Spinal cord (tissue), 10 donors: ENCODE measurements around the gene RGS7. TPM values are rescaled to one million over a fixed set of nuclear protein-coding genes. Genes with fewer than 3 reads are reported as not detected.
"Not testable (repeated sequence)": the region's sequence is repeated elsewhere in the genome, so short reads cannot be mapped to it uniquely, and the experiment has no call there.

Source experiments
- DNase-seq, 6 donors: peaks; one replicate each; pipeline versions ENCODE4 v3.0.0 to v3.0.0-alpha.2; 2013 to 2015; ENCODE audit warnings: low spot score in 6 of 6, low read depth in 4 of 6
- H3K27ac ChIP-seq: one replicate; pipeline ENCODE4 v1.5.1; 2013; ENCODE audit warnings: low read depth, low read length, control low read depth
- H3K27me3 ChIP-seq: one replicate; pipeline ENCODE4 v1.6.1; 2013; ENCODE audit warnings: low read length; ENCODE audit not compliant: control insufficient read depth, insufficient read depth
- H3K36me3 ChIP-seq: one replicate; pipeline ENCODE4 v1.6.1; 2013; ENCODE audit warnings: low read length; ENCODE audit not compliant: control insufficient read depth, insufficient read depth
- H3K4me1 ChIP-seq: one replicate; pipeline ENCODE4 v1.6.1; 2013; ENCODE audit warnings: low read length; ENCODE audit not compliant: control insufficient read depth, insufficient read depth
- H3K4me3 ChIP-seq: one replicate; pipeline ENCODE4 v1.5.1; 2013; ENCODE audit warnings: low read depth, low read length, control low read depth
- H3K9me3 ChIP-seq: one replicate; pipeline ENCODE4 v1.6.1; 2013; ENCODE audit warnings: low read length; ENCODE audit not compliant: control insufficient read depth, insufficient read depth
- WGBS: methylation state at CpG from one replicate; pipeline ENCODE4 v1.1.5; 2013; ENCODE audit warnings: missing lambda C conversion rate; ENCODE audit not compliant: insufficient coverage; 5-methylcytosine and 5-hydroxymethylcytosine counted together
- polyA plus RNA-seq, 2 donors: library from polyadenylated mRNA; unstranded; fragments of 120-200 nt; gene quantifications; one replicate each; pipeline ENCODE4 v1.2.1, GENCODE V29; 2013; ENCODE audit not compliant: insufficient read length in 2 of 2
- total RNA-seq, 2 donors: library from RNA; depleted of rRNA in 1 of 2; stranded (reverse); fragments of 120-200 nt in 1 of 2; fragments of >200 nt in 1 of 2; gene quantifications; one replicate each; pipeline versions ENCODE4 v1.2.3 to v1.2.4, GENCODE V29; 2013 to 2014
- donor health status: healthy.

Gene RGS7
- total and polyA plus RNA-seq, 4 donors, result 9.5 to 44.1 (median 31.3) TPM

DNA sequence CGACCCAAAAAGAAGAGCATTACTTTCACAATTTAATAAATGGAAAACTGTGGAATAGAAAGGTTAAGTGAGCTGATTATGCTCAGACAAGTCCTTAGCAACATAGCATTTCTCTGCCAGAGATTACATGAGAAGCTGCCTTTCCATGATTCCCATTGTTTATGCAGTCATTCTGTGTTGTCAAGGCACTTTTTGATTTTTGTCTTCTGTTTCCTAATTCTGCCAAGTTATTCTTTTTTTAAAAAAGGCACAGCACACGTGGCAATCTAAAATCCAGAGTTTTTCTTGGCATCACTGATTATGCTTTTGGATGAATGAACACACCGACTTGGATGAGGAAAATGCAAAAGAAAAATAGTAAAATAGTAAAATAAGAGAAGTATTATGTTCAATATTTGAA is 185.0 kb downstream of the RGS7 start:
- H3K9me3 ChIP-seq, result no peaks in the 10 kb centered on the region
- WGBS, result no CpG with 5 or more reads among the region's 3 CpGs
- H3K27ac ChIP-seq, result no peak overlapping the region
- H3K36me3 ChIP-seq, result no peaks in the 10 kb centered on the region
- DNase-seq, result peak in 2 of 6 donors; percentile 28 to 69
- H3K27me3 ChIP-seq, result no peaks in the 10 kb centered on the region
- no peak overlapping the region for H3K4me3 ChIP-seq
- H3K4me1 ChIP-seq, result no peaks in the 10 kb centered on the region

DNA sequence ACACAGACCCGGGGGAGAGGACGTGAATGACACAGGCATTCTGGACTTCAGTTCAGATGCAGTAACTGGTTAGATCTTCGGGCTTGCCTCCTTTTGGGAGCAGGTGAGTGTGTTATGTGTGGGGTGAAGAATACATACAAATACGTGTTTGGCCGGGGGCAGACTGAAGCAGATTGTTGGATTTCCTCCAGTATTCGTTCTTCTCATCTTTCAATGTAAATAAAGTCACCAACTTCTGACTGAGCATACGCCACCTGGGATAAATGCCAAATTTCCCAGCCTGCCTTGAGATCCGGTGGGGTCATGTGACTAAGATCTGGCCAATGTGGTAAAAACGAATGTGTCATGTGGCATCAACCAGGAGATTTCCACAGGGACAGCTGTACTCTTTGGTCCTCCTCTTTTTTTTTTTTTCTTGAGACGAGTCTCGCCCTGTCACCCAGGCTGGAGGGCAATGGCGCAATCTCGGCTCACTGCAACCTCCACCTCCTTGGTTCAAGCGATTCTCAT is 189.8 kb downstream of the RGS7 start:
- Histone ChIP-seq H3K4me3 (no peak overlapping the region), H3K27me3 (no peaks in the 10 kb centered on the region), H3K9me3 (no peaks in the 10 kb centered on the region), H3K36me3 (no peaks in the 10 kb centered on the region), H3K4me1 (no peaks in the 10 kb centered on the region), H3K27ac (no peak overlapping the region)
- WGBS, result 88% methylated on average over 9 of the region's 14 CpGs
- DNase-seq, result no peak

DNA sequence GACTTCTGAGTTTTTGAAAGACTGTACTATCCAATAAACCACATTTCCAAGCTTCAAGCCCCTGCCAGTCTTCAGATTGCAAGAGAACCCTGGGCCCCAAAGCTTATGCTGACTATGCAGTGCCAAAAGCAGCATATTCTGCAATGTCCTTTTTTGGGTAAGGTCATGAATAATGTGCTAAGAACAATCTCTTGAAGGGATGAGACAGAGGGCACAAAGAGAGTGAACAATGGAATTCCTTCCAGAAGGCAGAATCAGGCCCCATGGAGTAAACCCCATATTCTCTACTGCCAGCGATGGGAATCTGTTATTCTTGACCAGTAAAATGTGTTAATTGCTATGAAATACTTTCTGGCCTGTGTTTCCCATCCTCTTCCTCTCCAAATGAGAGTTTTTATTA is 190.4 kb downstream of the RGS7 start:
- Histone ChIP-seq H3K27ac (no peak overlapping the region), H3K36me3 (no peaks in the 10 kb centered on the region), H3K4me3 (no peak overlapping the region), H3K27me3 (no peaks in the 10 kb centered on the region), H3K9me3 (no peaks in the 10 kb centered on the region), H3K4me1 (no peaks in the 10 kb centered on the region)
- WGBS, result no CpG with 5 or more reads among the region's 1 CpG
- no peak for DNase-seq

DNA sequence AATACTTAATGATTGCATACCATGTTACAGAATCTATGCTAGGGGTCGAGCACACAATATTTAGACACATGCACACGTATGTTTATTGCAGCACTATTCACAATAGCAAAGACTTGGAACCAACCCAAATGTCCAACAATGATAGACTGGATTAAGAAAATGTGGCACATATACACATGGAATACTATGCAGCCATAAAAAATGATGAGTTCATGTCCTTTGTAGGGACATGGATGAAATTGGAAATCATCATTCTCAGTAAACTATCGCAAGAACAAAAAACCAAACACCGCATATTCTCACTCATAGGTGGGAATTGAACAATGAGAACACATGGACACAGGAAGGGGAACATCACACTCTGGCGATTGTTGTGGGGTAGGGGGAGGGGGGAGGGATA is 191.7 kb downstream of the RGS7 start:
- H3K27ac ChIP-seq, H3K9me3 ChIP-seq, H3K4me1 ChIP-seq, H3K27me3 ChIP-seq, DNase-seq, H3K36me3 ChIP-seq, H3K4me3 ChIP-seq: not testable (repeated sequence)
- no CpG with 5 or more reads among the region's 5 CpGs for WGBS

DNA sequence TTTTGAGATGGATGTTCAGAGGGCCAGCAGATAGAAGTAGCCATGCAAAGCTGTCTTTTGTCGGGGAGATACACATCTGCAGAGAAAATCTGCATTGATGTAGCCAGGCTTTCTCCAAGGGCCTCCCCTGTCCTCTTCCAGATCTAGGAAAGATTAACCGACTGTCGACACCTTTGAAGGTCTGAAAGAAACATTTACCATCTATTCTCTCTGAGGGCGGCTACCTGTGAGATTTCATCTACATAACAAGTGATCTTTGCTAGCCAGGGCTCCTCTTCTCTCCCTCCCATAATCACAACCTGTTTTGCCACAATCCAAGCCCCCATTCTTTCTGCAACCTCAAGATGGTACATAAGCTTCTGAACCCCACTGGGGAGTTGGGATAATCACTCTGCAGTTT is 193.6 kb downstream of the RGS7 start:
- Histone ChIP-seq H3K9me3 (no peaks in the 10 kb centered on the region), H3K36me3 (no peaks in the 10 kb centered on the region), H3K27me3 (no peaks in the 10 kb centered on the region), H3K4me1 (no peaks in the 10 kb centered on the region), H3K4me3 (no peak overlapping the region), H3K27ac (no peak overlapping the region)
- 28% methylated on average over 4 of the region's 4 CpGs for WGBS
- no peak for DNase-seq

DNA sequence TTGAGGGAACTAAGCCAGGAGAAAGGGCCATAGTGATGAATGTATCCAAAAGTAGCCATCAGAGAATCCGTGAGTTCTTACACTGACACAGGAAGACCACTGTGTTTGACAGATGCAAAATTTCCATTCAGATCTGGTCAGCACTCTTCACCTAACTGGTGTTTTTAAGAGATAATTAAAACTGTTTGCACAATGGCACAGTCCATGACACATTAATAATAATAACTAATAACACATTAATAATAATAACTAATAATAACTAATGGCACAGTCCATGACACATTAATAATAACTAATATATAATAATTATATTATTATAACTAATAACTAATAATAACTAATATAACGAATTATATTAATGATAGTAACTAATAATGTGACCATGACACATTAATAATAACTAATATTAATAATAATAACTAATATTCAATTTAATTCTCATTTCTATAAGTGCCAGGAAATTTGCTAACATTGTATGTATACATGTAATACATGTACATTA is 195.8 kb downstream of the RGS7 start:
- WGBS, result 88% methylated on average over 1 of the region's 2 CpGs

DNA sequence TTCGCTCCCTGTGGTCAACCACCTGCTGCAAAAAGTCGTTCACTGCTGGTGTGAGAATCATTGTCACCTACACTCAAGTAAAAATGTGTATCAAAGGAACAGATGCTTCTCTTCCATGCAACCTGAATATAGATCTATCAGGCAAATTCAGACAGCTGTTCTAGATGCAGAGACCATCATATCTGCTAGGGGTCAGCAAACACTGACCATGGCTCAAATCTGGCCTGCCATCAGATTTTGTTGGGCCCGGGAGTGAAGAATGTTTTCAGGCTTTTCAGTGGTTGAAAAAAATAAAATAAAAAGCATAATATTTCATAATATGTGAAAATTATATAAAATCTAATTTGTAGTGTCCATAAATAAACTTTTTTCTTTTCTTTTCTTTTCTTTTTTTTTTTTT is 199.6 kb downstream of the RGS7 start:
- no peaks in the 10 kb centered on the region for H3K27me3 ChIP-seq
- no peaks in the 10 kb centered on the region for H3K9me3 ChIP-seq
- WGBS, result 79% methylated on average over 2 of the region's 3 CpGs
- no peak overlapping the region for H3K27ac ChIP-seq
- H3K36me3 ChIP-seq, result no peaks in the 10 kb centered on the region
- H3K4me1 ChIP-seq, result no peaks in the 10 kb centered on the region
- no peak for DNase-seq
- H3K4me3 ChIP-seq, result no peak overlapping the region

More for the DNA sequence above, 195.8 kb downstream of the RGS7 start:
- Histone ChIP-seq H3K27me3 (no peaks in the 10 kb centered on the region), H3K9me3 (no peaks in the 10 kb centered on the region), H3K4me1 (no peaks in the 10 kb centered on the region), H3K4me3 (no peak overlapping the region), H3K36me3 (no peaks in the 10 kb centered on the region), H3K27ac (no peak overlapping the region)
- DNase-seq, result no peak

DNA sequence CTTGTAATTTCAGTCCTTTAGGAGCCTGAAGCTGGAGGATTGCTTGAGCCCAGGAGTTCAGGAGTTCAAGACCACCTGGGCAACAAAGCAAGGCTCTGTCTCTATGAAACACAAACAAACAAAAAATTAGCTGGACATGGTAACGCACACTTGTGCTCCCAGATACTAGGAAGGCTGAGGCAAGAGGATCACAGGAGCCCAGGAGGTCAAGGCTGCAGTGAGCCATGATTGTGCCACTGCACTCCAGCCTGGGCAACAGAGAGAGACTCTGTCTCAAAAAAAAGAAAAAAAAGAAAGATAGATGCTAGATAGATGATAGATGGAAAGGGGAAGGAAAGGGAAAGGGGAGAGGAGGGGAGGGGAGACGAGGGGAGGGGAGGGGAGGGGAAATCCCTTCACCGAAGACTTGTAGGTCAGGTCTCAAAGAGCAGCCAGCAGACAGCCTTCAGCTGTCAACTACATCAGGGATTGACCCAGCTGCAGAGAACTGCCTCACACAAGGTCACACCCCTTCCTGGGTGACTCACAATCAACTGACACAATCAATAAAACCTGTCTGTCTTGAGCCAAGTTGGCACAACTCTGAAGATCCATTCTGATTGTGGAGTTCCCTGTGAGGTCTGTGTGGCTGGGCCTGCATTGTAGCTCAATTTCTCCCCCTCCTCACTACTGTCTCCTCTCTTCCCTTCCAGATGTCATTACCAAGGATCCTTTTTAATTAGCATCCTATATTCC is 200.6 kb downstream of the RGS7 start:
- no peak for DNase-seq
- Histone ChIP-seq H3K4me1 (no peaks in the 10 kb centered on the region), H3K27me3 (no peaks in the 10 kb centered on the region), H3K27ac (no peak overlapping the region), H3K9me3 (no peaks in the 10 kb centered on the region), H3K36me3 (no peaks in the 10 kb centered on the region), H3K4me3 (no peak overlapping the region)
- 100% methylated on average over 1 of the region's 3 CpGs for WGBS

DNA sequence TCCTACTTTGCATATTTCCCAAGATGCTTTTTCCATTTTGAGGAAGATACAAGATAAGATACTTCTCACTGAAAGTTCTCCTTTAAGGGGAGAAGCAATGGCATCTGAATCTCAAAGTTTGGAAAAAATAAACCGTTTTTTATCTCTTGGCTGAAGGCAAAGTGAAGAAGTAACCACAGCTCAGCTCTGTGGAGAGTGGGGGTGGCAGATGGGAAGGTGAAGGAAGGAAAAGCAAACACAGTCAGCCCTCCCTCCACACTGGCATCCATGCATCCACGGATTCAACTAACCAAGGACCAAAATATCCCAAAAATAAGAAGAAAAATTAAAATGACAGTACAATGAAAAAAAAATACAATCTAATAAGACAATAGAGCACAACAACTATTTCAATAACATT is 211.1 kb downstream of the RGS7 start:
- H3K4me1 ChIP-seq, result no peaks in the 10 kb centered on the region
- 80% methylated on average over 1 of the region's 2 CpGs for WGBS
- no peak overlapping the region for H3K4me3 ChIP-seq
- DNase-seq, result no peak
- no peaks in the 10 kb centered on the region for H3K9me3 ChIP-seq
- no peaks in the 10 kb centered on the region for H3K36me3 ChIP-seq
- no peaks in the 10 kb centered on the region for H3K27me3 ChIP-seq
- no peak overlapping the region for H3K27ac ChIP-seq

DNA sequence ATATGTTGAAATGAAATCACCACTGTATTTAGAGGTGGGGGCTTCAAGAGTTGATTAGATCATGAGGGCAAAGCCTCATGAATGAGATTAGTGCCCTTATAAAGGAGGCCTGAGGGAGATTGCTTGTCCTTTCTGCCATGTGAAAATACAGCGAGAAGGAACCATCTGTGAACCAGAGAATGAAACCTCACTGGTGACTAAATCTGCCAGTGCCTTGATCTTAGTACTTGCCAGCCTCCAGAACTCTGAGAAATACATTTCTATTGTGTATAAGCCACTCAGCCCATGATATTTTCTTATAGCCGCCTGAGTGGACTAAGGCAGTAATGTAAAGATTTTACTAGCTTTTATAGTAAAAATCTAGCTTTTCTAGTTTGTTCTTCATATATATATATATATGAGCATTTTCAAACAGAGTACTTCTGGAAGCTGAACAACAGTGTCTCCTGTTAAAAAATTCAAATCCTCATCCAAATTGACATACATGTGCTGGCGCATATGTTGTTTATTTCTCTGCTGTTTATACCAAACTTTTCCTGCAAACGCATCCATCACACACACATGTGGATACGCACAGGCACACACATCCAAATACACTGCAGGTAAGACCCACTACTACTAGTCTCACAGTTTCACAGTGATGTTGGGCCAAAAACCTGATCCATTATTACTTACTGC is 213.1 kb downstream of the RGS7 start:
- DNase-seq, result peak in 1 of 6 donors; percentile 70
- Histone ChIP-seq H3K27me3 (no peaks in the 10 kb centered on the region), H3K9me3 (no peaks in the 10 kb centered on the region), H3K36me3 (no peaks in the 10 kb centered on the region), H3K4me1 (no peaks in the 10 kb centered on the region), H3K4me3 (no peak overlapping the region), H3K27ac (no peak overlapping the region)
- 94% methylated on average over 4 of the region's 5 CpGs for WGBS
